Measurements from ENCODE around the gene WWOX.
"Not testable (repeated sequence)": the region's sequence is repeated elsewhere in the genome, so short reads cannot be mapped to it uniquely, and the experiment has no call there.

Gene WWOX

GRCh38 chr16:79012671-79013434 lies 913.4 kb downstream of the WWOX start:
- DNase-seq, result no peak

- no peak for DNase-seq
Observed at GRCh38 chr16:79013930-79014660, 914.6 kb downstream of the WWOX start.

- no peak for DNase-seq
Observed at GRCh38 chr16:79018650-79019429, 919.4 kb downstream of the WWOX start.

GRCh38 chr16:79019431-79019830 lies 920.0 kb downstream of the WWOX start:
- no peak for DNase-seq

GRCh38 chr16:79021991-79022630 lies 922.7 kb downstream of the WWOX start:
- DNase-seq, result no peak

GRCh38 chr16:79026117-79026516 lies 926.7 kb downstream of the WWOX start:
- no peak for DNase-seq

GRCh38 chr16:79036541-79036940 lies 937.1 kb downstream of the WWOX start:
- DNase-seq, result no peak

GRCh38 chr16:79037521-79038373 lies 938.3 kb downstream of the WWOX start:
- DNase-seq, result no peak

GRCh38 chr16:79041206-79041605 lies 941.8 kb downstream of the WWOX start:
- DNase-seq, result no peak

GRCh38 chr16:79042141-79042540 lies 942.7 kb downstream of the WWOX start:
- no peak for DNase-seq

- DNase-seq, result peak; percentile 6 to 42
Observed at GRCh38 chr16:79042886-79043285, 943.4 kb downstream of the WWOX start.

GRCh38 chr16:79045191-79045590 lies 945.7 kb downstream of the WWOX start:
- no peak for DNase-seq

- no peak for DNase-seq
Observed at GRCh38 chr16:79047337-79047736, 947.9 kb downstream of the WWOX start.

GRCh38 chr16:79049040-79049439 lies 949.6 kb downstream of the WWOX start:
- no peak for DNase-seq

GRCh38 chr16:79050063-79050462 lies 950.6 kb downstream of the WWOX start:
- DNase-seq, result no peak

- no peak for DNase-seq
Observed at GRCh38 chr16:79051313-79051712, 951.9 kb downstream of the WWOX start.

GRCh38 chr16:79052198-79052597 lies 952.7 kb downstream of the WWOX start:
- not testable (repeated sequence) for DNase-seq

GRCh38 chr16:79053577-79053976 lies 954.1 kb downstream of the WWOX start:
- DNase-seq, result no peak

- DNase-seq, result no peak
Observed at GRCh38 chr16:79054211-79054984, 954.9 kb downstream of the WWOX start.

GRCh38 chr16:79055251-79055970 lies 956.0 kb downstream of the WWOX start:
- DNase-seq, result no peak

- no peak for DNase-seq
Observed at GRCh38 chr16:79061181-79061580, 961.7 kb downstream of the WWOX start.
